ENCODE results near the gene PREP.
A peak's percentile ranks its signal among the peaks of the same experiment; 100 is the strongest.
"Not testable (repeated sequence)": the region's sequence is repeated elsewhere in the genome, so short reads cannot be mapped to it uniquely, and the experiment has no call there.

Gene PREP

GRCh38 chr6:105402939-105403935 lies at the start of gene PREP:
Gene PREP, minus strand, starts transcription at chr6:105403082. Its CDS starts 191 bp downstream, at chr6:105402891.
- DNase-seq: peak; percentile 60

- no peak for DNase-seq
Measured at GRCh38 chr6:105452376-105452775, 49.5 kb upstream of the PREP start.

DNA sequence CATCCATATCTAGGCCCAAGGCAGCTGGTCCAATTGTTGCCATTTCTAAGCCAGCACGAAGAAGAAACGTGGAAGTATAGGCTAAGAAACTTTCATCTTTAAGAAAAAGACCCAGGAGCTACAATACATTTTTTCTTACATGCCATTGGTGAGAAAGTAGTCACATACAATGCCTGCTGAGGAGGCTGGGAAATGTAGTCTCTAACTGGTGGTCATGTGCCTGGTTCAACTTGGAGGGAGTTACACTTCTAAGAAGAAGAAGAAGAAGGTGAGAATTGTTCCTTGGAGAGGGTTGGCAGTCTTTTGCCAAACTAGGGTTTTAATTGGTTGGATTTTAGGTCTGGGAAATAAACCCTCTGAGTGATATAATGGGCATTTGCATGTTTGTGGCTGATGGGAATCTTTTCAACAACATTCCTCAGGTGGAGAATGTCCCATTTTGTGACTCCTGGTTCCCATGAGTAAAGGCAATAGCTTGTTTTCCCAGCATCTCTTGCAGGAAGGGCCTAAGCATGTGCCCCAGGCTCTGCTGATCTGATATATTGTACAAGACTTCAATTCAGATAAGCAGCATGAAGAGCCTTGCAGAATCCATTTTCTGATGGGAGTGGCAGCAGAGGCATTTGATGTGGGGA lies 47.0 kb upstream of the PREP start:
- DNase-seq: no peak

DNA sequence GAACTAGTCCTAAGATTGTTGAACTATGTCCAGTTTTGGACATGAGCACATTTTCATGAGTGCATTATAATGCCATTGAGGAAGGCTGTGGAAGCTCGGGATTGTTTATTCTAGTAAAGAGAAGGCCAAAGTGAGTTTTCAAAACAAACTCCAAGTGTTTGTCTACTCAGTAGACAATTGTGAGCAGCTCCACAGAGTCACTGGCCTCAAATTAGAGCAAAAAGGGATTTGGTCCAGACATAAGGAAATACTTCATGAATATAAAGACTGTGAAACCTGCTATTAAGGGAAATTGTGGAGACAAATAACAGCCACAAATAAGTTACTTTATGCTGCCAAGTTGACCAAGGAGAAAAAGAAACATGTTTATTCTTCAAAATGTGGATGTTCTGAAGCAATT lies 42.6 kb upstream of the PREP start:
- no peak for DNase-seq

- DNase-seq: no peak
Measured at GRCh38 chr6:105443941-105444340, 41.1 kb upstream of the PREP start.

GRCh38 chr6:105442369-105442768 lies 39.5 kb upstream of the PREP start:
- no peak for DNase-seq

DNA sequence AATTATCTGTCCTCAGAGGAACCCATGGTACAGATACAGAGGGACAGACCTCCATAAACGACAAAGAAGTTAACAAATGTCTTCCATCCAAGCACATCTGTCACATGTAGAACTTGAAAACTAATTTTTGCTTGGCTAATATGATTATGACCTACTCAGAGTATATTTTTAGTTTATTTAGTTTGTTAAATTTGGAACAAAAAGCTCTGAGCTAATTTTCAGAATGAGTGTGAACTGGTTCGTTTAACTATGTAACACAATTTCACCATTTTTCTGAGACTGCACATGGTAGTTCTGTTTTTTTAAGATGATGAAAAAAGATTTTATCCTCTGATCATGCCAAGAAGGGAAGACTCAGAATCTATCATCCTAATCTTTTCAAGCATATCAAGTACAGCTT lies 34.4 kb upstream of the PREP start:
- no peak for DNase-seq

DNA sequence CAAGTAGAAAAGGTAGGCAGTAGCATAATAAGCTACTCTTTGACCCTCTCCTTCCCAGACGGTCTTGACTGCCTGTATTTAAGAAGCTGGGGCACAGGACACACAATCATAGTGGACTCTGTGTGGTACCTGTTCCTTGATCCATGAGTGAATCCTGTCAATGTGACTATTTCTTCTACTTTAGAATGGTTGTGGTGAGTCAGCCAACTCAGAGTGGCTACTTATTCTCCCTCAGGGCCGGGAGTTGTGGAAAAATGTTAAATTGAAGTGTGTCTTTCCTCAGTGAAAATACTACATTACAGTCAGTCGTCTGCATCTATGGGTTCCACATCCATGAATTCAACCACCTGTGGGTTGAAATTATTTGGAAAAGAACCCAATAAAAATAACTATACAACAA lies 30.8 kb upstream of the PREP start:
- DNase-seq: no peak

DNA sequence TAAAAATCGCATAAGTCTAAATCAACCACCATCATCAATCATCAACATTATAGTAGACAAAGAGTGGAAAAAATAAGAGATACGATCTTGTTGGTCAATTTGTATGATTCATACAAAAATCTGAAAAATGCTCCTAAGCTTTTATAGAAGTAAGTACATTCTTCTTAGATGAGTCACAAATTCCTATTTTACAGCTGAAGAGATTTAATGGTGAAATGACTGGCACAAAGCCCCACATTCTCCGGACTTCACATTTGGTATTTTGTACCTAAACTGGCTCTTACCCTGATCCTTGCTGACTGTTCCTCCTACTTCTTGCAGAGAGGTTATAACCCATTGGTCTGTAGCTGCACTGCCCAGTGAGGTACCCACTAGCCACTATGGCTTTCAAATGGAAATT lies 29.9 kb upstream of the PREP start:
- DNase-seq: no peak

DNA sequence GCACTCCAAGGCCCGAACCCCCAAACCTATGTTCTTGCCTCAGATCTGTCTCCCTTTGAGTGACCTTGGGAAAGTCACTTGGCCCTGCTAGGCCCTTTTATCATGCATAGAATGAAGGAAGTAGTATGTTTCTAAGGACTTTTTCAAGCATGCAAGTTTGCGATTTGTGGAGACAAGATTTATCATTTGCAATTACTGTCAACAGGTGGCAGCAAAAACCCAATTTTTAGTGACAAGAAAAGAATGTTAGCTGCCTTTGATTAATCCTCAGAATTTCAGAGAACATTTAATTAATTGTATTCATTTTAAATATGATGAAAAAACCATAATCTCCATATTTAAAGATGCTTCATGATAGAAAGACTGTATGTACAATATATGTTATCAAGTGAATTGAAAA lies 28.3 kb upstream of the PREP start:
- DNase-seq: peak; percentile 12

GRCh38 chr6:105430685-105431084 lies 27.8 kb upstream of the PREP start:
- no peak for DNase-seq

- no peak for DNase-seq
Measured at GRCh38 chr6:105429676-105430075, 26.8 kb upstream of the PREP start.

DNA sequence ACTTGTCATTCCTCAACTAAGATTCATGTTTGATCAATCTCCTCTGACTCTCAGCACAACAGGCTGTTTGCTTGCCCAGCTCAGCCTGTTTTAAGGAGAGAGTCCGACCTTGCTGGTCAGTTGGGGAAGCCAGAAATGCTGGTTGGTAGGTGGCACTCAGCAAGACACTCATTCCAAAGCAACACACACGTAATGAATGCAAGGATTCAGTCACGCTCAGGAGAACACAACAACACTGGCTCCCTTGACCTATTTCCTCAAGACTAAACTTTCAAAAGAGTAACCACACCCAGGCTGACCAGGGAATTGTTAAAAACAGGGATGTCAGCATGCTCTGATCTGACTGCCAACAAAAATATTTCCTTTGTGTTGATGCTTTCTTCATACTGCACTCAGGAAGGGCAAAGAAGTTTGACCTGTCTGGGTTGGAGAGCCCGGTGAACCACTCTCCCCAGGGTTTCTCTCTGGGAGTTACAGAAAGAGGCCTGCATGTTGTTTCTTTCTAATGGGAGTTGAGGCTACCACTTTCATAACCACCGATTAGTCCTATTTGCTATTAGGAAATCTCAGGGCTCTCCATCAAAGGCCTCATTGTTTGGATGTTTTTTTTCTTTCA lies 25.6 kb upstream of the PREP start:
- no peak for DNase-seq

- peak; percentile 17 for DNase-seq
Measured at GRCh38 chr6:105424175-105424783, 21.4 kb upstream of the PREP start.

DNA sequence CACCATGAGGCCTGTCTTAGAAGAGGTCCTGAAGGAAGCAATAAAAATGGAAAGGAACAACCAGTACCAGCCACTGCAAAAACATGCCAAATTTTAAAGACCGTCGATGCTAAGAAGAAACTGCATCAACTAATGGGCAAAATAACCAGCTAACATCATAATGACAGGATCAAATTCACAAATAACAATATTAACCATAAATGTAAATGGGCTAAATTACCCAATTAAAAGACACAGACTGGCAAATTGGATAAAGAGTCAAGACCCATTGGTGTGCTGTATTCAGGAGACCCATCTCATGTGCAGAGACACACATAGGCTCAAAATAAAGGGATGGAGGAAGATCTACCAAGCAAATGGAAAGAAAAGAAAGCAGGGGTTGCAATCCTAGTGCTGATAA lies 14.1 kb upstream of the PREP start:
- DNase-seq: not testable (repeated sequence)

DNA sequence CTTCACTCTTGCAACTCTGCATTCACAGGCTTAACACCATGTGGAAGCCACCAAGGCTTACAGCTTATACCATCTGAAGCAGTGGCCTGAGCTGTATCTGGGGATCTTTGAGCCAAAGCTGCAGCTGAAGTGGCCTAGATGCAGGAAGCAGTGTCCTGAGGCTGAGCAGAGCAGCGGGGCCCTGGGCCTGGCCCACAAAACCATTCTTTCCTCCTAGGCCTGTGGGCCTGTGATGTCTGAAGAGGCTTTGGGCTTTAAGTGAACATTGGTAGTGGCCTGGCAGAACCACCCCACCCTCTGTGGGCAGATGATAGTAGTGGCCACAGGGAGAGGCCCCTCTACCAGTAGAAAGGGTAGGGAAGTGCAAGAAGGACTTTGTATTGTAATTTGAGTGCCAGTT lies 6.9 kb upstream of the PREP start:
- DNase-seq: no peak

GRCh38 chr6:105402090-105402938 lies 568 bp downstream of the PREP start:
- no peak for DNase-seq

DNA sequence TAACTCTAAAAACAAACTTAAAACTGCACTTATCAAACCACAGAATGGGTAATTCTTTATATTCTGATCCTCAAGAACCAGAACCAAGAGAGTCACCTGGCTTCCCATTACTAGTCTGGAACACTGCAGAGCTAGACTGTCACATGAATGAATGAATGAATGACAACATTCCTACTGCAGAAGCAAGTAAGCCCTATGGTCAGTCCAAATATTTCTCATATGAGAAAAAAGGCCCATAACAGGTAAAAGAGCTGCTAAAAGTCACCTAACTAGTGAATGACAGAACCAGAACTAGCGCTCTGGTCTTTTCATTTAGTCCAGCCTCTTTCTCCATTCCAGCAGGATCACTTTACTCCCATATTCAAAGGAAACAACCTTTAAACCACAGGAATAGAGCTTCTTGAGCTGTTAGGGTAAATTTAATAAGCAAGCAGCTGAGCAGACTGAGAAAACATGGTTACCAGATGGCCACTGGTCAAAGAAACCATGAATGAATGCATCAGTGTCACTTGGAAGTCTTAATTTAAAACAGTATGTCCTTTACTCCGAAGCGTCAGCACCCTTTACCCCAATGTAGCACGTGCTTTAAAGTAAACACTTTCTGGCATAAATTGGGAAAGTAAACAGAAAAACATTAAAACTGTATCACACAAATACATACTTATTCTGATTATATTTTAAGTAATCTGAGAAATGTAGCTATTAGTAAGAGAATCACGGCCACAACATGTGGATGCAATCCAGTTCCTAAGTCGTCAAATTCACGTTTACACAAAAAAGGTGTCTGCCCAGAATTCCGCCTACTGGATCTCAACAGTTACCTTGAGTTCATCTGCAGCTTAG lies 1.4 kb downstream of the PREP start:
- no peak for DNase-seq

DNA sequence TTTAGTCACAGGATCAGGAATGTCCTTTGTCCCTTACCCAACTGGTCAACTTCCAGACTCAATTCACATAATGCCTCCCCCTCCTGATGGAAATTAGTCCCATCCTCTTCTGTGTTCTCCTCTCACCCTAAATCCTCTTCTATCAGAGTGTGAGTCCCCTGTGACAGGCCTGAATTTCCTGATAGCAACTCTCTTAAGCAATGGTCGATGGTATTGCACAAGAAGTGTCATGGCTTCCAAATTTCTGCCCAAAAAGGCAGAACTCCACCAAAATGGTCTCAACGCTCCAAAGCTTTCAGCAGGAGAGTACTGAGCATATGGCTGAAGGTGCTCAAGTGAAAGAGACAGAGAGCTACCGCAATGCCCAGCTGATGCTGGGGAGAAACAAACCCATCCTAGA lies 2.4 kb downstream of the PREP start:
- DNase-seq: no peak

- DNase-seq: no peak
Measured at GRCh38 chr6:105398859-105399258, 4.0 kb downstream of the PREP start.

DNA sequence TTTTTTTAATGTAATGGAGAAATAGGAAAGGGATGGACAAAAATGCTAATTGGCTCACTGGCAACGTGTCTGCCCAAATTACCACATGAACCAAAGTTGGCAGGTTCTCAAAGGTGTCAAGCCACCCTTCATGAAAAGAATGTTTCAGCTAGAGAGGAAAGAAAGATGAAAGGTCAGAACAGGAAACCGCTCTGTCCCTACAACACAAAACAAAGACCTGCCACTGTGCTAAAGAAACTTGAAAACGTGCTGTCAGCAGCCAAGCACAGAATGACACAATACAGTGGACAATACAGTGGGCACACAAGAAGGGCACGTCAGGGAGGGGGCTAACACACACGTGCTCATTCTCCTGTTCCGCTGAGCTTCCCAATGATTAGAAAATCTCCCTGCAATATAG lies 4.9 kb downstream of the PREP start:
- no peak for DNase-seq
